CD1c-positive myeloid dendritic cell (primary cell): Measurements from ENCODE around the gene FHIP1A.
"Not testable (repeated sequence)": the region's sequence is repeated elsewhere in the genome, so short reads cannot be mapped to it uniquely, and the experiment has no call there.

ENCODE experiments used
- DNase-seq: peaks from one replicate; pipeline ENCODE4 v3.0.0-alpha.2; 2016; ENCODE audit errors: extremely low spot score

Gene FHIP1A

GRCh38 chr4:151408630-151409469 lies at the start of gene FHIP1A:
FHIP1A (plus strand) TSS chr4:151409176; CDS start chr4:151566260, 157,084 bp downstream.
- DNase-seq, result peak; percentile 58

- DNase-seq, result no peak
Measured at GRCh38 chr4:151359576-151359975, 49.4 kb upstream of the FHIP1A start.

- DNase-seq, result no peak
Measured at GRCh38 chr4:151361126-151361525, 47.9 kb upstream of the FHIP1A start.

GRCh38 chr4:151361966-151362365 lies 47.0 kb upstream of the FHIP1A start:
- no peak for DNase-seq

GRCh38 chr4:151362404-151363164 lies 46.4 kb upstream of the FHIP1A start:
- DNase-seq, result peak; percentile 80

- DNase-seq, result no peak
Measured at GRCh38 chr4:151376540-151376939, 32.4 kb upstream of the FHIP1A start.

- DNase-seq, result no peak
Measured at GRCh38 chr4:151389311-151389710, 19.7 kb upstream of the FHIP1A start.

GRCh38 chr4:151389799-151390198 lies 19.2 kb upstream of the FHIP1A start:
- not testable (repeated sequence) for DNase-seq

GRCh38 chr4:151395873-151396272 lies 13.1 kb upstream of the FHIP1A start:
- no peak for DNase-seq

- no peak for DNase-seq
Measured at GRCh38 chr4:151400343-151400742, 8.6 kb upstream of the FHIP1A start.

GRCh38 chr4:151401739-151402138 lies 7.2 kb upstream of the FHIP1A start:
- DNase-seq, result no peak

- DNase-seq, result no peak
Measured at GRCh38 chr4:151402145-151402865, 6.7 kb upstream of the FHIP1A start.

- peak; percentile 75 for DNase-seq
Measured at GRCh38 chr4:151403656-151404055, 5.3 kb upstream of the FHIP1A start.

GRCh38 chr4:151404802-151405201 lies 4.2 kb upstream of the FHIP1A start:
- not testable (repeated sequence) for DNase-seq

GRCh38 chr4:151407018-151407417 lies 2.0 kb upstream of the FHIP1A start:
- no peak for DNase-seq

GRCh38 chr4:151407466-151408379 lies 1.3 kb upstream of the FHIP1A start:
- DNase-seq, result peak; percentile 68

GRCh38 chr4:151408380-151408629 lies 671 bp upstream of the FHIP1A start:
- DNase-seq, result no peak

- no peak for DNase-seq
Measured at GRCh38 chr4:151409470-151410313, 716 bp downstream of the FHIP1A start.

- no peak for DNase-seq
Measured at GRCh38 chr4:151415978-151416377, 7.0 kb downstream of the FHIP1A start.

- DNase-seq, result no peak
Measured at GRCh38 chr4:151417164-151417571, 8.2 kb downstream of the FHIP1A start.
